ENCODE results near the gene MVB12A.

DNA sequence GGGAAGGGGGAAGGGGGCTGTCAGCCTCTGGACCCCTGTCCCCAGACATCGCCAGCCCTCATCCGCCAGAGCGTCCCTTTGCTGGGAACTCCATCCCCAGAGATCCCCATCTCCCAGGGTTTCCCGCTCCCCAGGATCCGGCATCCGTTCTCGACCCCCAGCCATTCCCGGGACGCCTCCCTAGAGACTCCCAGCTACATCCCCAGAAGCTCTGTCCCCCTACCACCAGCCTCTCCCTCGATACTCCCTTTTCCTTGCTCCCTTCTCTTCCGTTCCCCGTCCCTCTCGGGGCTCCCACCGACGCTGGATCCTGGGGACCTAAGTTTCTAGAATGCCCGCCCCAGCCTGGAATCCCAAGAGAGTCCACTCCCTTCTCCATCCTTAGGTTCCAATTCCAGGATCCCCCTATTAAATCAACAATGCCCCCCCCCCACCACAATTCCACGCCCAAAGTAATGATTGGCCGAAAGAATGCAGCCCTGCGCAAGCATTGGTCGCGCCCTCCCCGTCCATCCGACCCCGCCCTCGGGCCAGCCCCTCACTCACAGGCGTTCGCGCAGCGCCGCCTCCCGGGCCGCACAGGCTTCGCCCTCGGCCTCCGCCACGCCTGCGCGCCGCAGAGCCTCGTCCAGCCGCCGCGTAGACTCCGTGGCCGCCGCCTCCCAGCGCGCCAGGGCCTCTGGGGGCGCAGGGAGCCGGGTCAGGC is 29.0 kb upstream of the MVB12A start:
- TF ChIP-seq FOXK1 (CRISPR knock-in tag; IDR thresholded peaks at IDR 0.05; ENCODE audit: borderline replicate concordance) (no peak), MEIS2 (IDR thresholded peaks at IDR 0.05; ENCODE audit: partially characterized antibody) (peak; percentile 69), ELF4 (CRISPR knock-in tag; IDR thresholded peaks at IDR 0.05) (0 out of 2 replicates have a peak, but pooled peaks have one; percentile 24)
